Osteoblast (primary cell): ENCODE measurements around the gene HMOX1. TPM values are rescaled to one million over a fixed set of nuclear protein-coding genes. Genes with fewer than 3 reads are reported as not detected.

Source experiments
- DNase-seq: peaks from one replicate; pipeline ENCODE4 v3.0.0; 2011; ENCODE audit warnings: low spot score, mixed read lengths; ENCODE audit not compliant: insufficient read length; ENCODE audit errors: missing footprints
- H2AFZ ChIP-seq: 2 replicates; pipeline ENCODE4 v1.6.0; 2011; ENCODE audit warnings: mild to moderate bottlenecking, low read length
- H3K27ac ChIP-seq: 2 replicates; pipeline ENCODE4 v1.5.1; 2011; ENCODE audit warnings: mild to moderate bottlenecking, low read depth, low read length, moderate library complexity
- H3K27me3 ChIP-seq: 2 replicates; pipeline ENCODE4 v1.6.0; 2012; ENCODE audit warnings: mild to moderate bottlenecking, control low read depth, inconsistent platforms, low read length, moderate library complexity; ENCODE audit not compliant: insufficient read depth
- H3K36me3 ChIP-seq: 2 replicates; pipeline ENCODE4 v1.5.1; 2011; ENCODE audit warnings: mild to moderate bottlenecking, low read length, control low read depth, moderate library complexity; ENCODE audit not compliant: insufficient read depth
- H3K4me1 ChIP-seq: 2 replicates; pipeline ENCODE4 v1.5.1; 2011; ENCODE audit warnings: mild to moderate bottlenecking, low read length, control low read depth, moderate library complexity; ENCODE audit not compliant: insufficient read depth
- H3K4me2 ChIP-seq: 2 replicates; pipeline ENCODE4 v1.6.0; 2011; ENCODE audit warnings: mild to moderate bottlenecking, low read length; ENCODE audit not compliant: insufficient read depth
- H3K4me3 ChIP-seq: fragments of 200-600 bp; sonication (generic); 3 replicates; pipeline ENCODE4 v1.5.1; 2012; ENCODE audit warnings: mild to moderate bottlenecking, low read length, inconsistent platforms; ENCODE audit not compliant: insufficient read depth
- H3K79me2 ChIP-seq: 2 replicates; pipeline ENCODE4 v1.6.0; 2012; ENCODE audit warnings: mild to moderate bottlenecking, low read length, control low read depth, inconsistent platforms; ENCODE audit not compliant: insufficient read depth
- H3K9me3 ChIP-seq: 2 replicates; pipeline ENCODE4 v1.5.1; 2011; ENCODE audit warnings: low read depth, low read length, control low read depth
- H4K20me1 ChIP-seq: 2 replicates; pipeline ENCODE4 v1.6.0; 2012; ENCODE audit warnings: mild to moderate bottlenecking, low read length, control low read depth; ENCODE audit not compliant: insufficient read depth
- total RNA-seq: library from RNA; depleted of rRNA; stranded (reverse); fragments of >200 nt; gene quantifications from 2 replicates; pipeline ENCODE4 v1.2.3, GENCODE V29; 2012
- TF ChIP-seq, protein P1 (sequence below): IDR thresholded peaks from 2 replicates; pipeline ENCODE4 v1.5.1; 2011; ENCODE audit warnings: mild to moderate bottlenecking, low read depth, low read length, moderate library complexity; ENCODE audit errors: extremely low read depth

Gene HMOX1
- total RNA-seq, 1 donor: 475 TPM

DNA sequence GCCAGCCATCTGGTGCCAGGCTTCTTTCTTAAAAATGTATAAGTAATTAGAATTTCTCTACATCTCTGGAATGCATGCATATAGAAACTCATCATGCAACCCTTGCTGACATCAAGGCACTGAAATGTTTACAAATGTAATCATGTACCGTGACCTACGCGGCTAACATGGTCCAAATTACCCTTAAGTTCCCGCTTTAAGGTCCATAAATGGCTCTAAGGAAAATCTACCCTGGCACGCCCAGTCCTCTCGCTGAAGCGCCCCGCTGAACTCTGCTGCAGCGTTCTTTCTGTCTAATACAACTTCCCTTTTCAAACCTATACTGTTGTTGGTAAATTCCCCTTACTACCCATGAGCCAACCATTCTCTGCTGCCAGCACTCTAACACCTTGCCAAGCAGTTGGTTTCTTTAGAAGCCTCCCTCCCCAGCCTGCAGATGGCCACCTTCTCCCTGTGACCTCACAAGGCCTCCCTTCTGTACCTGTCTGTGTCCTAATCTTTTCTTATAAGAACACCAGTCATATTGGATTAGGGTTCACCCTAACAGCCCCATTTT, 13.5 kb upstream of the HMOX1 start:
- Histone ChIP-seq H2AFZ (no peak overlapping the region), H4K20me1 (no peaks in the 10 kb centered on the region), H3K27ac (no peak overlapping the region), H3K4me2 (no peak overlapping the region), H3K4me1 (peaks cover 7% of the 10 kb centered on the region), H3K9me3 (no peaks in the 10 kb centered on the region), H3K4me3 (no peak overlapping the region), H3K36me3 (no peaks in the 10 kb centered on the region), H3K27me3 (no peaks in the 10 kb centered on the region), H3K79me2 (no peaks in the 10 kb centered on the region)
- TF ChIP-seq, protein P1, sequence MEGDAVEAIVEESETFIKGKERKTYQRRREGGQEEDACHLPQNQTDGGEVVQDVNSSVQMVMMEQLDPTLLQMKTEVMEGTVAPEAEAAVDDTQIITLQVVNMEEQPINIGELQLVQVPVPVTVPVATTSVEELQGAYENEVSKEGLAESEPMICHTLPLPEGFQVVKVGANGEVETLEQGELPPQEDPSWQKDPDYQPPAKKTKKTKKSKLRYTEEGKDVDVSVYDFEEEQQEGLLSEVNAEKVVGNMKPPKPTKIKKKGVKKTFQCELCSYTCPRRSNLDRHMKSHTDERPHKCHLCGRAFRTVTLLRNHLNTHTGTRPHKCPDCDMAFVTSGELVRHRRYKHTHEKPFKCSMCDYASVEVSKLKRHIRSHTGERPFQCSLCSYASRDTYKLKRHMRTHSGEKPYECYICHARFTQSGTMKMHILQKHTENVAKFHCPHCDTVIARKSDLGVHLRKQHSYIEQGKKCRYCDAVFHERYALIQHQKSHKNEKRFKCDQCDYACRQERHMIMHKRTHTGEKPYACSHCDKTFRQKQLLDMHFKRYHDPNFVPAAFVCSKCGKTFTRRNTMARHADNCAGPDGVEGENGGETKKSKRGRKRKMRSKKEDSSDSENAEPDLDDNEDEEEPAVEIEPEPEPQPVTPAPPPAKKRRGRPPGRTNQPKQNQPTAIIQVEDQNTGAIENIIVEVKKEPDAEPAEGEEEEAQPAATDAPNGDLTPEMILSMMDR: no peak
- peak; percentile 66 for DNase-seq

DNA sequence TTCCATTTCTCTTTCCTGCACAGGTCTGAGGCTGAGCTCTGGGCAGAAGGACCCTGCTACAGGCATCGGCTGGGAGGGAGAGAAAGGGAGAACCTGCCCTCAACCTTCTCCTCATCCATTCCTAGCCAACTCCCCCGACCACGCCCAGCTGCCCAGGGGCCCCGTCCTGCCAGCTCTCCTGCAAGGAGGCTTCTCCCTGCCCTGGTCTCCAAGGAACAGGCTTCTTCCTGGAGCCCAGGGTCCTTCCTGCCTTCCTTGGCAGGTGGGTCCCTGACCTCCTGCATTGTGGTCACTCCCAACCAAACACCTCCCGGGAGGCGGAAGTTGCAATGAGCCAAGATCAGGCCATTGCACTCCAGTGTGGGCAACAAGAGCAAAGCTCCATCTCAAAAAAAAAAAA, 12.5 kb upstream of the HMOX1 start:
- DNase-seq: no peak
- Histone ChIP-seq H4K20me1 (no peaks in the 10 kb centered on the region), H3K4me3 (no peak overlapping the region), H3K36me3 (no peaks in the 10 kb centered on the region), H3K27ac (no peak overlapping the region), H3K4me1 (peaks cover 7% of the 10 kb centered on the region), H3K27me3 (no peaks in the 10 kb centered on the region), H3K9me3 (no peaks in the 10 kb centered on the region), H3K79me2 (no peaks in the 10 kb centered on the region), H3K4me2 (no peak overlapping the region), H2AFZ (no peak overlapping the region)
- TF ChIP-seq, protein P1: no peak

DNA sequence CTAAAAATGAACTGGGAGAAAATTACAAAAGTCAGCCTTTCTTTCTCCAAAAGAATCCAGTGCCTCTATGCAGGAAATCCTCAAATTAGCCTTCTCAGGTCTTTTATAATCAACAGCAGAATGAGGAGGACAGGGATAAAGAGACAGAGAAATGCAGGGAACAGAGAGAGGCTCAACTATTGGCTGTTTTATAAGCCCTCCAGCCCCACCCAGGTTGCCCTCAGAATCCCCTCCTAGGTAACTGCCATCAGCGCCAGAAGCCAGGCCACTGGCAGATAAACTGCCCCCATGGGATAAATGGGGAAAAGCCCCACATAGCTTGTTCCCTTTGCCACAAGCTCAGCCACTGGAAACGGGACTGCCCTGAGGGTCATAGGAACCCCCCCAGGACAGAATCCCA, 10.9 kb upstream of the HMOX1 start:
- H3K4me1 ChIP-seq: peaks cover 12% of the 10 kb centered on the region
- H4K20me1 ChIP-seq: no peaks in the 10 kb centered on the region
- H3K4me3 ChIP-seq: no peak overlapping the region
- no peak overlapping the region for H3K27ac ChIP-seq
- no peaks in the 10 kb centered on the region for H3K27me3 ChIP-seq
- H3K36me3 ChIP-seq: no peaks in the 10 kb centered on the region
- DNase-seq: no peak
- no peak overlapping the region for H2AFZ ChIP-seq
- H3K79me2 ChIP-seq: no peaks in the 10 kb centered on the region
- no peak overlapping the region for H3K4me2 ChIP-seq
- TF ChIP-seq, protein P1: no peak
- H3K9me3 ChIP-seq: no peaks in the 10 kb centered on the region

DNA sequence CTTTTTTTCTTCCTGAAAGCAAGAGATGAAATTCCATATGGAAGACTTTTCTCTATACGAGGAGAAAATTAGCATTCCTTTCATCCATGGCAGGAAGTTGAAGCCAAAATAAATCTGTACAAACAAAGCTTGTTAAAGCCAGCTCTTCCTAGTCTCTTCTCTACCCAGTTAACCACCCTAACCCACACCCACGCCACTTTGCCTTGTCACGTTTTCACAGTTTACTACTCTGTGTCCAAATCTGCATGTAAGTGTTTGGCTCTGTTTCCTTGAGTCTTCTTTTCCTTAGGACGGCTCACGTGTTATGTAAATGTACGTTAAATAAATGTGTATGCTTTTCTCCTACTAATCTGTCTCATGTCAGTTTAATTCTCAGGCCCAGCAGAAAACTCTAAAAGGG, 7.1 kb upstream of the HMOX1 start:
- peaks cover 39% of the 10 kb centered on the region for H3K4me1 ChIP-seq
- no peak overlapping the region for H3K27ac ChIP-seq
- no peak overlapping the region for H2AFZ ChIP-seq
- DNase-seq: no peak
- H4K20me1 ChIP-seq: no peaks in the 10 kb centered on the region
- no peaks in the 10 kb centered on the region for H3K79me2 ChIP-seq
- H3K27me3 ChIP-seq: no peaks in the 10 kb centered on the region
- no peak overlapping the region for H3K4me2 ChIP-seq
- TF ChIP-seq, protein P1: no peak
- no peaks in the 10 kb centered on the region for H3K36me3 ChIP-seq
- H3K9me3 ChIP-seq: no peaks in the 10 kb centered on the region
- no peak overlapping the region for H3K4me3 ChIP-seq
